ENCODE data around the gene SMYD3.

The SMYD3 gene

DNA sequence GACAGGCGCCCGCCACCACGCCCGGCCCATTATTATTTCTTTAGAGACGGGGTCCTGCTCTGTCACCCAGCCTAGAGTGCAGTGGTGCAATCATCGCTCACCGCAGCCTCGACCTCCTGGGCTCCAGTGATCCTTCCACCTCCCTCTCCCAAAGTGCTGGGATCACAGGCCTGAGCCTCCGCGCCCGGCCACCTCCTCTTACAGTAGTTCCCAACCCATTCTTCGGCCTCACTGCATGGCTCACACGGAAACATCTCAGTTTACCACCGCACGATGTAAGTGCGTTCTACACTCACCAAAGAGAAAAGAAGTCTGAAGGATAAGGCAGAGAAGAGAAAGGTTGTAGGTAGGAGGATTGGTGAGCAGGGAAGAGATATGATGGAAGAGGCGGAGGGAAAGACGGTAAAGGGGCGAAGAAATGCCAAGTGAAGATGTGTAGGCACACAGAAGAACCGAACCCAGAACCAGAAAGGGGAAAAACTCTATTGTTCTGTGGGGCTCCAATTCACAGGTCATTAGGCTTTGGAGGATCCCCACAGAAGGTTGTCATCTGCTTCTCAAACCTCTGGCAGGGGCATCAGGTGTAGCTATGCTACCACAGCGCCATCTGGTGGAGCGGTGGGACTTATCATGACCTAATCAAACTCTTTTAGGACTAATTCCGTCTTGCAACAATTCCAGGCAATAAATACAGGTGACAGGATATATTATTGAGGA lies 504.2 kb downstream of the SMYD3 start:
- DNase-seq, result peak; percentile 64
- Mint-ChIP-seq H3K27ac (no peak overlapping the region), H3K4me3 (no peak overlapping the region)

DNA sequence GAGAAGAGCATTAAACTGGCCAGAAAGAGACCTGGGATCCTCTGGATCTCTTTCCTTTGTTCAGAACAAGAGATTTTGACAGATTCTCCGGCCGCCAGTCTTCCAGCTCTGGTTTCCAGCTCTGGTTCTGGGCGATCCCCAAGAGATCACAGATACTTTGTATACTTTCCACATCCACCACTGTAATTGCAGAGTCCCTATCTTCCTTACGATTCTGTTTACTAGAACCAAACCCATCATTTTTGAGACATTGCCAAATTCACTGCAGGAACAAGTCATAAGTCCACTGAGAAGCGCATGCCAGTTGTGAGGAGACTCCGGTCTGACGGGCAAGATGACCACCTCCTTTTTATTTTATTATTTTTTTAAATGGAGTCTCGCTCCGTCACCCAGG lies 505.2 kb downstream of the SMYD3 start:
- Mint-ChIP-seq H3K27ac (no peak overlapping the region), H3K4me3 (no peak overlapping the region), H3K4me1 (peaks cover 8 to 25% of the 10 kb centered on the region in 2 donors), H3K9me3 (no peaks in the 10 kb centered on the region), H3K27me3 (peaks cover 0 to 5% of the 10 kb centered on the region in 2 donors), H3K36me3 (peaks cover 3 to 6% of the 10 kb centered on the region in 2 donors)
- DNase-seq, result no peak
- no peak for ATAC-seq (replicated peaks)

More for the DNA sequence above, 504.2 kb downstream of the SMYD3 start:
- peaks cover 0 to 6% of the 10 kb centered on the region in 2 donors for H3K36me3 Mint-ChIP-seq
- H3K27me3 Mint-ChIP-seq, result peaks cover 0 to 5% of the 10 kb centered on the region in 2 donors
- peak; percentile 68 to 74 for ATAC-seq (replicated peaks)
- H3K9me3 Mint-ChIP-seq, result no peaks in the 10 kb centered on the region
- peaks cover 8 to 25% of the 10 kb centered on the region in 2 donors for H3K4me1 Mint-ChIP-seq

DNA sequence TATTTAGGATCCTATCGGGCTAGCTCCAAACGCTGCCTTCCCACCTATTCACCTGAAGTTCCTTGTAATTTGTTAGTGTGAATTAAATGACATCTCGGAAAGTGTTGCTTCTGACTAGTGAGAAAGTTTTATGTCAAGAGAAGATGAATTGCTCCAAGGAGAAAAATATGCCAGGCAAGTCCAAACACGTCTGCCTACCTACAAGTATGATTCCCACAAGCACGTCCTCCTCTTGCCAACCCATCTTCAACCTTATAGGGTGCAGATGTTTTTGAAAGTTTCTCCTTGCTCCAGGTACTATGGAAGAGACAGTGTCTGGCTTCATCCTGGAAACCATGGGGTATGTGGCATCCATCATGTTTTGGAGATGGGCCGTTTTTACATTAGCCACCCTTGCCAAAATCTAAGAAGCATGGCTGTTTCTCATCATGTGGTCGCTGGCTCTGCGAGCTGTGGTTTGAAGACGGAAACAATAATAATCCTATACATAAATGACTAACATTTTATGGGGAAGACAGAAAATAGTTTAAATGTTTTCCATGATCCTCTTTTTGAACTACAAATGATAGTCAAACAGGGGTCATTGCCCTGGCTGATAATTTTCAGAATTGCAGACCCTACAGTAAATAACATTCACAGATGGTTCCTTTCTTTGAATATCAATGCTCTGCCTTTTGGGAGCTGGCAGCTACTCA lies 505.8 kb downstream of the SMYD3 start:
- Mint-ChIP-seq H3K27me3 (peaks cover 0 to 5% of the 10 kb centered on the region in 2 donors), H3K4me3 (no peak overlapping the region), H3K27ac (no peak overlapping the region), H3K4me1 (peaks cover 8 to 25% of the 10 kb centered on the region in 2 donors), H3K9me3 (no peaks in the 10 kb centered on the region), H3K36me3 (peaks cover 3 to 6% of the 10 kb centered on the region in 2 donors)
- DNase-seq (no peak), ATAC-seq (replicated peaks) (no peak)

DNA sequence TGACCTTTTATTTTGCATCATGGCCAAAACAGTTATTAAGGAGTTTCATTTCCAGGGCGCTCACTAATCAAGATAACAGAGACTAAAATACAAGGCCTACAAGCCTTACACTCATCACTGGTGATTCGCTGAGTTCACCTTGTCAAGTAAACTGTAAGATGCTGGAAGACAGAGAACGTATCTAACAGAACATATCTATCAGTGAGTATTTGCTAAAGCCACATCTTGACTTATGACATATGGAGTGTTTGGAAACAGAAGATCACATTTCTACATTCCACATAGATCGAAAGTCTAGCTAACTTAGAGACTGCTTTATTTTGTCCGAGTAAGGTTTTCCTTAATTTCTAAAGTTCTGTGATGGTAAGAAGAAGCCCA lies 506.5 kb downstream of the SMYD3 start:
- peak overlapping the region; percentile 72 for H3K27ac Mint-ChIP-seq
- no peaks in the 10 kb centered on the region for H3K9me3 Mint-ChIP-seq
- DNase-seq, result no peak
- peaks cover 8 to 25% of the 10 kb centered on the region in 2 donors for H3K4me1 Mint-ChIP-seq
- no peak overlapping the region for H3K4me3 Mint-ChIP-seq
- peaks cover 0 to 5% of the 10 kb centered on the region in 2 donors for H3K27me3 Mint-ChIP-seq
- no peak for ATAC-seq (replicated peaks)
- H3K36me3 Mint-ChIP-seq, result peaks cover 3 to 6% of the 10 kb centered on the region in 2 donors

DNA sequence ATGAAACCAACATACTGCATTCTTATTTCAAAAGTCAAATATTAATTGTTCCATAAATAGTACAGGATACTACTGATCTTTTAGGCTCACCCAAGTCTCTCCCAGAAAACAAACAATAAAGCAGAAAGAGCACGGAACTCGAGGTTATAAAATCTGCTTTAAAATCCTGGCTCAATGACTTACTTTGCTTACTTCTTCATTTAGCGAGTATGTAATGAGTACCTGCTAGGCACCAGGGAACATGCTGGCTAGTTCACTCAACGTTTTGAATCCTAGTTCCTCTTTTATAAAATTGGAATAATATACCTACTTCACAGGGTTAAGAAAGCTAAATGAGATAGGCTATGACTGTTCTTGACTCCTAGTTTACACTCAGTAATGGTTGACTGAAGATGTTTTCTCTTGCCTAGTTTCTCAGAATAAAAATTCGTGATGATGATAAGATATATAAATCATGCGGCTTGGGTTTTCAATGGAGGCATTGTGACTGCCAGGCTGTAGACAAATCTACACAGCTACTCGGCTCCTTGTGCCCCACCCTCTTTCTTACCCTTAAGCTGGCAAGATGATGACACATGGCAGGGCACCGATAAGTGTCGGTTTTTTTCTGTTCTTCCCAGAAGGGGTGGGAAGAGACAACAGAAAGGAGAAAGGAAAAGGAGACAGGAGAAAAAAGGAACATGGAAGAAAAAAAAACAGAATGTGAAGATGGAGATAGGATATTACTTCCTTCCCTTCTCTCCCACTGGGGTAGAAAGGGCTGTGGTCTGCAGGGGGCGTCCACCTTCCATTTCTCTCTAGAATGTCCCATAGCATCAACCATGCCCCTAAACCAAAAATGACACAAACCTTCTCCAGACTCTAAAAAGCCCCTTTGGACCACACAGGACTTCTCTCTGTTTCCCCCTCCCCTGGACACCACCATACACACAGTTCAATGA lies 507.1 kb downstream of the SMYD3 start:
- peak; percentile 95 to 99 for ATAC-seq (replicated peaks)
- DNase-seq, result no peak
- peak overlapping the region; percentile 72 for H3K27ac Mint-ChIP-seq
- no peak overlapping the region for H3K4me3 Mint-ChIP-seq
- no peaks in the 10 kb centered on the region for H3K9me3 Mint-ChIP-seq
- peaks cover 8 to 25% of the 10 kb centered on the region in 2 donors for H3K4me1 Mint-ChIP-seq
- peaks cover 0 to 5% of the 10 kb centered on the region in 2 donors for H3K27me3 Mint-ChIP-seq
- H3K36me3 Mint-ChIP-seq, result peaks cover 3 to 6% of the 10 kb centered on the region in 2 donors

DNA sequence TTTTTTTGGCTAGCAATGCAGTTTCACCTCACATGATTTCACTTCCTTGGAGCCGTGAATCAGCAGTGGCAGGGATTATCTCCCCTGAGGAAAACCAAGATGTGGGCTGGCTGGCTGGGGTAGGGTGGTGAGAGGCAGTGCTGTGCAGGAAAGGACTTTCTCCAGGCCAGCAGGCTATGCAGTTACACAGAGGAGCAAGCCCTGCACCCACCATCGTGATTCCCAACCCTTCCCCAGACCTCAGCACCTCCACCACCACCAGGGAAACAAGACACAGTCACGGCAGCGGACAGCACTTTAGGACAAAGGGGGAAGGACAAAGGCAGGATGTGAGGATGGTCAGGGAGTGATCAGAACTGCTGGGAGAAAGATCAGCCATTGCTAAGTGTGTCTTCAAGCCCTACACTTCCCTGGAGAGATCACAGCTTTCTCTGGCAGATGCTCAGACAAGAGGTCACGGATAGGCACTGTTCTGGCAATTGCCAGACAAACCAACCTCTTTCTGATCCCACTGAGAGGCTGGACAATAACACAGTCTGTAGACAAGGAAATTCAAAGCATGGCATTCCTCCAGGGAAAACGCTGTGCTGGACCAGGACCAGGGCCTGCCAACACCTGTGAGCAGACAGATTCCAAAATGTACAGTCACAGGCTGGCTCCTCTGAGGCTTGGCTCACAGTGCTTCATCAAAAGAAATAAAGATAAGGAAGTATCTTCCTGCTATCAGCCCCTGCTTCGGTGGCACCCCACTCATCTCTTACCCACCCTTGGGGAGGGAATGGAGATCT lies 509.4 kb downstream of the SMYD3 start:
- DNase-seq (no peak), ATAC-seq (replicated peaks) (no peak)
- Mint-ChIP-seq H3K4me3 (no peak overlapping the region), H3K36me3 (peaks cover 5 to 9% of the 10 kb centered on the region in 2 donors), H3K4me1 (peaks cover 8 to 19% of the 10 kb centered on the region in 2 donors), H3K9me3 (no peaks in the 10 kb centered on the region), H3K27me3 (peaks cover 0 to under 1% of the 10 kb centered on the region in 2 donors), H3K27ac (no peak overlapping the region)

DNA sequence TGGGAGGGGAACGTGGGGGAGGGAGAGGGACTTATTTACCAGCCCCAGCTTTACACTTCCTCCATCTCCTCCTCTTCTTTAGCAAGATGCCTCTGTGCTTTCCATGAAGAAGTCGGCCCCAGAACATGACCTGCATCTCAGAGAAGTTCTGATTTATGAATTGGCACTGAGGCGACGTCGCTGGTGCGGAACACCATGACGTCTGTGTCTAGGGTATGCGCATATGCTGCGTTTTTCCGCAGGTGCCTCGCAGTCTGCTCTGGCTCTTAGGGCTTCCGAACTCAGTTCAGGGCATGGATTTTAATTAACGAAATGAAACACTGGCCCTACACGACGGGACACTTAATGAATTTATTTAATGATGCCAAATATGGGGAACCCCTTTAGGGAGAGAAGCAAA lies 510.3 kb downstream of the SMYD3 start:
- peaks cover 5 to 9% of the 10 kb centered on the region in 2 donors for H3K36me3 Mint-ChIP-seq
- H3K4me1 Mint-ChIP-seq, result peaks cover 8 to 19% of the 10 kb centered on the region in 2 donors
- DNase-seq, result no peak
- H3K27me3 Mint-ChIP-seq, result no peaks in the 10 kb centered on the region
- H3K27ac Mint-ChIP-seq, result no peak overlapping the region
- H3K9me3 Mint-ChIP-seq, result no peaks in the 10 kb centered on the region
- ATAC-seq (replicated peaks), result no peak
- H3K4me3 Mint-ChIP-seq, result no peak overlapping the region

DNA sequence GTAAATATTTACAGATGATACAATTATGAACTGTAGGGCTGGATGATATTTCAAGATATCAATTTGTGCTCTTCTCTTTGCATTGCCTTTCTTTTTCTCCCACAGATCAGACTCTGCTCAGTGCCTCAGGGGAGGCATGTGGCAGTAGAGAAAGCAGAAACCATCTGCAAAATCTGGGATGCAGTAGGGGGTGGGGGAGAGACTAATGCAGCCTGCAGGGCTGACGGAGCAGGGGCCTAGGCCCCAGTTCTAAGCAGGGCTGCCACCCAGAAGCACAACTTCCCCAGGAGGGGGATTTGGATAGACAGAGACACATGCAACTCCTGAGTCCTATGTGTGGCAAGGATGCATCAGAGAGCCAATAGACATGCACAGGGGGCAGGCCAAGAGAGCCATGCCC lies 511.6 kb downstream of the SMYD3 start:
- Mint-ChIP-seq H3K36me3 (peaks cover 5 to 9% of the 10 kb centered on the region in 2 donors), H3K4me1 (peaks cover 8 to 17% of the 10 kb centered on the region in 2 donors), H3K4me3 (no peak overlapping the region), H3K27me3 (no peaks in the 10 kb centered on the region), H3K9me3 (no peaks in the 10 kb centered on the region), H3K27ac (no peak overlapping the region)
- ATAC-seq (replicated peaks) (no peak), DNase-seq (no peak)

DNA sequence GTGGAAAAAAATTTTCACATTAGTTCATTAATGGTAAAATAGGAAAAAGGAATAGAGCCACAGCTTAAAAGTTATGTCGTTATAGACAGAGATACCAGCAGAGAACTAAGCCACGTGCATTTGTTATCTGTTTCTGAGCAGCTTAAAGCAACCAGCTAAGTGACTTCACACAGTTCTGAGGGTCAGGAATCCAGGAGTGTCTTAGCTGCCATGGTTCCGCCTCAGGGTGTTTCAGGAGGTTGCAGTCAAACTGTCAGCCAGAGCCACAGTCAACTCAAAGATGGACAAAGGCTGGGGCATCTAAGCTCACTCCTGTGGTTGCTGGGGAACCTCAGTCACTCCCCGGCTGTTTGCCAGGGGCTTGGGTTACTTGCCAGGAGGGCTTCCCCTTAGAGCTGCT lies 515.8 kb downstream of the SMYD3 start:
- no peaks in the 10 kb centered on the region for H3K27me3 Mint-ChIP-seq

DNA sequence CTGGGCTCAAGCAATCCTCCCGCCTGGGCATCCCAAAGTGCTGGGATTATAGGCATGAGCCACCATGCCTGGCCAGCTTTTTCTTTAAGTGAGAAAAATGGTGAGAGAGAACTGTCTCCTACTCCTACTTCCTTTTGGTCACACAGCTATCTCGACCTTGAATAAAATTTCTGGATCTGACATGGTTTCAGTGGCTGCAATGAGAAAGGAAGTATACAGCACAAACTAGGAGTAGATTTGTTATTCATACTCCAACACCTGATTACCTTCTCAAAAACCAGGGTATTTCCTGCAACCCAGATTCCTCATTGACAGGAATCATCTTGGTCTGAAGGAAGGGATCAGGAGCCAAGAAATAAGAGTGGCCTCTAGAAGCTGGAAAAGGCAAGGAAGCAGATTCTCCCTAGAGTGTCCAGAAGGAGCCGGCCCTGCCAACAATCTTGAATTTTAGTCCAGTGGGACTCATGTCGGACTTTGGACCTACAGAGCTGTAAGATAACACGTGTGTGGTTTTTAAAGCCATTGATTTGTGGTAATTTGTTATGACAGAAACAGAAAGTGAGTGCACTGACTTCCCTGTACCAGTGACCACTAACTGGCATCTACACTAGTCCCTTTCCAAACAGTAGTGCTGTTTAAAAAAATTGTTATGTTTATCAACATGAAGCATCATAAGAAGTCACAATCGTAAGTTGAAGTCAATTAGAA lies 516.6 kb downstream of the SMYD3 start:
- DNase-seq, result no peak
- Mint-ChIP-seq H3K4me3 (no peak overlapping the region), H3K36me3 (peaks cover 3 to 13% of the 10 kb centered on the region in 2 donors), H3K27me3 (no peaks in the 10 kb centered on the region), H3K27ac (no peak overlapping the region), H3K4me1 (no peaks in the 10 kb centered on the region), H3K9me3 (peaks cover 0 to 1% of the 10 kb centered on the region in 2 donors)
- no peak for ATAC-seq (replicated peaks)

More for the DNA sequence above, 515.8 kb downstream of the SMYD3 start:
- H3K9me3 Mint-ChIP-seq, result peaks cover 0 to 1% of the 10 kb centered on the region in 2 donors
- H3K27ac Mint-ChIP-seq, result peak overlapping the region; percentile 31
- no peak for ATAC-seq (replicated peaks)
- H3K4me3 Mint-ChIP-seq, result no peak overlapping the region
- DNase-seq, result no peak
- peaks cover 3 to 13% of the 10 kb centered on the region in 2 donors for H3K36me3 Mint-ChIP-seq
- H3K4me1 Mint-ChIP-seq, result no peaks in the 10 kb centered on the region

DNA sequence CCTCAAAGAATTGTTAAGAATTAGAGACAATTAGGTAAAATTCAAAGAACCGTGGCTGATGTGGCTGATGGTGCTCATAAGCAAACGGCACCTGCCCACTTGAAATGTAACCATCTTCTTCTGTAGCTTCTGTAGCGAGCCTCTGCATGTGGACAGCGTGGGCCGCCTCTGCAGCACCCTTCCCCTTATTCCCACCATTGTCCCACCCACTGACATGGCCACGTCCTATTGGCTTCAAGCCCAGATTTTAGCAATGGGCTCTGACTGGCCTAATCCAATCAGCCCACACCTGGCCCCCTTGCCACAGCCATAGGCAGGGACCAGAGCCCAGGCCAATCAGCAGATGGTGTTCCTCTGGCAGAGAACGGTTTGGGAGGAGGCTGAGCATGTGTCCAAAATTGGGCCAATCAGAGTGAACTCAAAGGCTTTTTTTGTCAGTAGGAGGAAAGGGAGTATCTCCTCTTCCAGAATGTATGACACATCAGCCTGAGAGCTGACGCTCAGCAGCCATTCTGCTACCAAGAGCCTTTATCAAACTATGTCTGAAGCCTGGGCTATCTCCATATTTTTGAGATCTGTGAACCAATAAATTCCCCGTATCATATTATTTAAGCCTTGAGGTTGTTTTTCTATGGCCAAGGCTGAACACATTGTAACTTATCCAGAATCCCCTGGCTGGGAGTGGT lies 518.5 kb downstream of the SMYD3 start:
- peaks cover 0 to 3% of the 10 kb centered on the region in 2 donors for H3K4me1 Mint-ChIP-seq
- H3K9me3 Mint-ChIP-seq, result peaks cover 0 to 1% of the 10 kb centered on the region in 2 donors
- peaks cover 2 to 9% of the 10 kb centered on the region in 2 donors for H3K36me3 Mint-ChIP-seq
- DNase-seq (no peak), ATAC-seq (replicated peaks) (no peak)
- no peak overlapping the region for H3K27ac Mint-ChIP-seq
- no peaks in the 10 kb centered on the region for H3K27me3 Mint-ChIP-seq
- H3K4me3 Mint-ChIP-seq, result no peak overlapping the region

DNA sequence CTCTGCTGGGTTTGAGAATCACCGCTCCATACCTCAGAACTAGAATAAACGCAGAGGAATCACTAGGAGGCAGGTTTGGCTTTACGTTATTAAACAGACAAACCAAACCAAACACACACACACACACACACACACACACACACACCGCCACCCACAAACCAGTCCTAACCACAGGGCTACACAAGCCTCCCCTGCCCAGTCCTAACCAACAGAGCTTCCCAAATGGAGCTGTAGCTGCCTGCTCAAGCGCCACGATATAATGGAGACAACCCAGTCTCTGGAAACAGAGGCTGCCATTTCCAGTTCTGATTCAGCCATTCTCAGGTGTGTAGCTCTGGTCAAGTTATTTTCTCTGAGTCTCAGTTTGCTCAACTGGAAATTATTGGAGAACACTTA lies 519.1 kb downstream of the SMYD3 start:
- Mint-ChIP-seq H3K27me3 (no peaks in the 10 kb centered on the region), H3K27ac (no peak overlapping the region), H3K4me3 (no peak overlapping the region), H3K4me1 (peaks cover 0 to 3% of the 10 kb centered on the region in 2 donors), H3K9me3 (peaks cover 0 to 1% of the 10 kb centered on the region in 2 donors), H3K36me3 (peaks cover 2 to 9% of the 10 kb centered on the region in 2 donors)
- no peak for ATAC-seq (replicated peaks)
- DNase-seq, result no peak
